ENCODE measurements around the gene DPCD.

The DPCD gene

DNA sequence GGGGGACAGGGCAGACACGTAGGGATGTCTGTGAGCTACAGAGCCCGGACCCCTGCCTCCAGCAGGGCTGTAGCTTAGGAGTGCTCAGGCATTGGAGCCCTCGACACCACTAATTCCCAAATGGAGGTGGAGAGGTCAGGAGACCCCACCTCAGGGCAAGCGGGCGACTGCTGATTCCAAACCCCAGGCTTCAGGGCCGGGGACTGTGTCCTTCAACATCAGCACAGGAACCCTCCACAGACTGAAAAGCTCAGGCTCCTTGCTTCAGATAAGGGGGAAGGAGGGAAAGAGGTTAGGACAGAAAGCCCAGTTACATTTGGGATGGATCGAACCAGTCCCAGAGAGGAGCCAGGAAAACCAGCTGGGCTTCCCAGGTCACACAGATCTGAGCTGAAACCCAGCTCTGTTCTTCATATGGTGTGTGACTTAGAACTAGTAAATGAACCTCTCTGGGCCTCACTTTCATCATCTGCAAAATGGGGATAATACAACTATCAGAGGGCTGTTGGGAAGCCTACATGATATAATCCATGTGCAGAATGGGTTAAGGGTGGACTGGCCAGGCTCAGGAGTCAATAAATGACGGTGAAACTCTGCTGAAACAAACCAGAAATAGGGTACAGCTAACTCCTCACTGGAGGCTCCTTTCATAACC is 16.7 kb upstream of the DPCD start:
- no peak for DNase-seq (ENCODE audit: low read depth)
- no peak overlapping the region for H3K4me3 ChIP-seq (replicated peaks; ENCODE audit: low read depth, low read length)
- TF ChIP-seq, protein P1, sequence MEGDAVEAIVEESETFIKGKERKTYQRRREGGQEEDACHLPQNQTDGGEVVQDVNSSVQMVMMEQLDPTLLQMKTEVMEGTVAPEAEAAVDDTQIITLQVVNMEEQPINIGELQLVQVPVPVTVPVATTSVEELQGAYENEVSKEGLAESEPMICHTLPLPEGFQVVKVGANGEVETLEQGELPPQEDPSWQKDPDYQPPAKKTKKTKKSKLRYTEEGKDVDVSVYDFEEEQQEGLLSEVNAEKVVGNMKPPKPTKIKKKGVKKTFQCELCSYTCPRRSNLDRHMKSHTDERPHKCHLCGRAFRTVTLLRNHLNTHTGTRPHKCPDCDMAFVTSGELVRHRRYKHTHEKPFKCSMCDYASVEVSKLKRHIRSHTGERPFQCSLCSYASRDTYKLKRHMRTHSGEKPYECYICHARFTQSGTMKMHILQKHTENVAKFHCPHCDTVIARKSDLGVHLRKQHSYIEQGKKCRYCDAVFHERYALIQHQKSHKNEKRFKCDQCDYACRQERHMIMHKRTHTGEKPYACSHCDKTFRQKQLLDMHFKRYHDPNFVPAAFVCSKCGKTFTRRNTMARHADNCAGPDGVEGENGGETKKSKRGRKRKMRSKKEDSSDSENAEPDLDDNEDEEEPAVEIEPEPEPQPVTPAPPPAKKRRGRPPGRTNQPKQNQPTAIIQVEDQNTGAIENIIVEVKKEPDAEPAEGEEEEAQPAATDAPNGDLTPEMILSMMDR (IDR thresholded peaks at IDR 0.05; ENCODE audit: low read length, missing control alignments), result no peak

- TF ChIP-seq, protein P1 (IDR thresholded peaks at IDR 0.05; ENCODE audit: low read length, missing control alignments), result no peak
- no peak for DNase-seq (ENCODE audit: low read depth)
- H3K4me3 ChIP-seq (replicated peaks; ENCODE audit: low read depth, low read length), result no peak overlapping the region
Measured at GRCh38 chr10:101572126-101572525, 16.0 kb upstream of the DPCD start.

DNA sequence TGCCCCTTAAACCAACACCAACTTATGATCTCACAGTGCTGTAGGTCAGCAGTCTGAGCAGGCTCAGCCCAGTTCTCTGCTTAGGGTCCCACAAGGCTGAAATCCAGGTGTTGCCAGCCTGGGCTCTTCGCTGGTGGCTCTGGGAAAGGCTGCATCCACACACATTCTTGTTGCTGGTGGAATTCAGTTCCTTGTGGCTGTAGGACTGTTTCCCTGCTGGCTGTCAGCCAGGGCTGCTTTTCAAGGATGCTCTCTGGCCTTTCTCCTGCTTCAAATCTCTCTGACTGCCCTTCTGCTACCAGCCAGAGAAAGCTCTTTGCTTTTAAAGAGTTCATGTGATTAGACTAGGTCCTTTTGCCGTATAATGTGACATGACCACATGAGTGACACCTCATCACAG is 15.3 kb upstream of the DPCD start:
- no peak for DNase-seq (ENCODE audit: low read depth)
- no peak overlapping the region for H3K4me3 ChIP-seq (replicated peaks; ENCODE audit: low read depth, low read length)
- TF ChIP-seq, protein P1 (IDR thresholded peaks at IDR 0.05; ENCODE audit: low read length, missing control alignments), result no peak

DNA sequence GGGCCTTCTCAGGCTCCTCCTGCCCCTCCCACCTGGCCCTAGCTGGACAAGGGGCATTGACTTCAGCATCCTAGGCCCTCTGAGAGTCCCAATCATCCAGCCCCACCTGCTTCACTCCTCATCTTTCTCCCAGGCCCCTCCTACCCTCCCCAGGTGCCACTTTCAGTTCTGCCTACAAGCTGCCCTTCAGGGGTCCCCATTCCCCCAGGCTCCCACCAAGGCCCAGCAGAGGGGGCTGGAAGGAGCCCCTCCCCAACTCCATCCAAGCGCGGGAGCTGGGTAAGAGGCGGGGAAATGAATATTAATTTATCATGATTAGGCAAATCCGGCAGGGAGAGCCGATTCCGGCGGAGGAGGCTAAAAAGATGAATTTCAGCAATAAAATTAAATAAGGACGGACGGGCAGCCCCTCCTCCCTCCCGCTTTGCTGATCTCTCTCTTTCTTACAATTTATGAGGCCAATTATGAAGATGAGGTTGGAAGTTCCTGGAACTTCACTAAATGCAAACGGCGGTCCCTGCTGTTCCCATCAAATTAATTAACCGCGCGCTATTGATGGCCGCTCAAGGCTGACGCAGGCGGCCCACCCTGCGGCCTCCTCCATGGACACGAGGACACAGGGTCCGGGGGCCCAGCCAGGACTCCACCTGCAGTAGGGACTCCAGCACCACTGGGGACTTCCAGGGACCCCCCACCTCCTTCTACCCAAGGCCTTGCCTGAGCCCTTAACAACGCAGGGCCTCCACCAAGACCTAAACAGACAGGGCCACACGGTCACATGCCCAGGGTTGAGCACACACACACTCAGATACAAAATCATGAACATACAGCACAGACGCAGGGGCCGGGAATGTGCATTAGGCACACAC is 14.0 kb upstream of the DPCD start:
- TF ChIP-seq, protein P1 (IDR thresholded peaks at IDR 0.05; ENCODE audit: low read length, missing control alignments), result no peak
- DNase-seq (ENCODE audit: low read depth), result no peak
- H3K4me3 ChIP-seq (replicated peaks; ENCODE audit: low read depth, low read length), result no peak overlapping the region

GRCh38 chr10:101575091-101575490 is 13.0 kb upstream of the DPCD start:
- no peak for DNase-seq (ENCODE audit: low read depth)
- TF ChIP-seq, protein P1 (IDR thresholded peaks at IDR 0.05; ENCODE audit: low read length, missing control alignments), result no peak
- H3K4me3 ChIP-seq (replicated peaks; ENCODE audit: low read depth, low read length), result no peak overlapping the region

- H3K4me3 ChIP-seq (replicated peaks; ENCODE audit: low read depth, low read length), result no peak overlapping the region
- TF ChIP-seq, protein P1 (IDR thresholded peaks at IDR 0.05; ENCODE audit: low read length, missing control alignments), result no peak
- no peak for DNase-seq (ENCODE audit: low read depth)
Measured at GRCh38 chr10:101575580-101576210, 12.4 kb upstream of the DPCD start.
